Activated CD8-positive, alpha-beta memory T cell treated with anti-CD3 and anti-CD28 coated beads for 4 hours (primary cell): ENCODE data around the gene STIMATE.

Experiments used
- DNase-seq, 2 donors: peaks; one replicate each; pipeline ENCODE4 v3.0.0-alpha.2; 2020; ENCODE audit warnings: low read depth in 2 of 2

Gene STIMATE

GRCh38 chr3:52817221-52817620 is 80.1 kb downstream of the STIMATE start:
- DNase-seq: no peak

GRCh38 chr3:52816654-52817053 is 80.7 kb downstream of the STIMATE start:
- no peak for DNase-seq

GRCh38 chr3:52816199-52816598 is 81.1 kb downstream of the STIMATE start:
- no peak for DNase-seq

GRCh38 chr3:52813810-52814209 is 83.5 kb downstream of the STIMATE start:
- no peak for DNase-seq

- DNase-seq: no peak
Observed at GRCh38 chr3:52811452-52812011, 85.8 kb downstream of the STIMATE start.

GRCh38 chr3:52810923-52811322 is 86.4 kb downstream of the STIMATE start:
- no peak for DNase-seq

- DNase-seq: no peak
Observed at GRCh38 chr3:52809662-52810377, 87.5 kb downstream of the STIMATE start.

- no peak for DNase-seq
Observed at GRCh38 chr3:52809149-52809548, 88.2 kb downstream of the STIMATE start.

- DNase-seq: no peak
Observed at GRCh38 chr3:52805270-52806039, 91.9 kb downstream of the STIMATE start.

GRCh38 chr3:52801839-52802238 is 95.5 kb downstream of the STIMATE start:
- no peak for DNase-seq

- no peak for DNase-seq
Observed at GRCh38 chr3:52800079-52800478, 97.3 kb downstream of the STIMATE start.

GRCh38 chr3:52798978-52799476 is 98.3 kb downstream of the STIMATE start:
- no peak for DNase-seq

GRCh38 chr3:52798376-52798977 is 98.9 kb downstream of the STIMATE start:
- no peak for DNase-seq

GRCh38 chr3:52796411-52796810 is 100.9 kb downstream of the STIMATE start:
- DNase-seq: no peak

GRCh38 chr3:52795298-52795900 is 101.9 kb downstream of the STIMATE start:
- DNase-seq: no peak

GRCh38 chr3:52794612-52795099 is 102.7 kb downstream of the STIMATE start, which contains the start of gene ITIH3:
TSS of gene ITIH3 (plus strand) at chr3:52794796. CDS start at chr3:52794804, 8 bp downstream.
- no peak for DNase-seq

GRCh38 chr3:52793702-52794611 is 103.4 kb downstream of the STIMATE start:
- DNase-seq: no peak

GRCh38 chr3:52792961-52793695 is 104.2 kb downstream of the STIMATE start:
- DNase-seq: no peak

- no peak for DNase-seq
Observed at GRCh38 chr3:52792413-52792812, 104.9 kb downstream of the STIMATE start.

- DNase-seq: no peak
Observed at GRCh38 chr3:52791928-52792327, 105.4 kb downstream of the STIMATE start.
